Kidney epithelial cell (primary cell): ENCODE data around the gene OR5AU1. TPM values are rescaled to one million over a fixed set of nuclear protein-coding genes. Genes with fewer than 3 reads are reported as not detected.

Experiments used
- DNase-seq: peaks from one replicate; pipeline ENCODE4 v3.0.0-alpha.2; 2010; ENCODE audit warnings: low read depth
- H3K27me3 ChIP-seq: 2 replicates; pipeline ENCODE4 v1.6.0; 2011; ENCODE audit warnings: low read length; ENCODE audit not compliant: control insufficient read depth, insufficient read depth
- H3K36me3 ChIP-seq: 2 replicates; pipeline ENCODE4 v1.5.1; 2011; ENCODE audit warnings: low read length; ENCODE audit not compliant: control insufficient read depth, insufficient read depth
- H3K4me3 ChIP-seq: 2 replicates; pipeline ENCODE4 v1.5.1; 2011; ENCODE audit warnings: low read depth, mild to moderate bottlenecking, control low read depth, low read length
- total RNA-seq: library from RNA; depleted of rRNA; stranded (reverse); fragments of >200 nt; gene quantifications from 2 replicates; pipeline ENCODE4 v1.2.3, GENCODE V29; 2015
- TF ChIP-seq, protein P1 (sequence below): IDR thresholded peaks from 2 replicates; pipeline ENCODE4 v1.5.1; 2011; ENCODE audit warnings: mild to moderate bottlenecking, moderate library complexity, low read length, control low read depth, inconsistent platforms; ENCODE audit not compliant: insufficient read depth, poor library complexity, severe bottlenecking

The OR5AU1 gene
- total RNA-seq, 1 donor from 2014 or later: not detected

DNA sequence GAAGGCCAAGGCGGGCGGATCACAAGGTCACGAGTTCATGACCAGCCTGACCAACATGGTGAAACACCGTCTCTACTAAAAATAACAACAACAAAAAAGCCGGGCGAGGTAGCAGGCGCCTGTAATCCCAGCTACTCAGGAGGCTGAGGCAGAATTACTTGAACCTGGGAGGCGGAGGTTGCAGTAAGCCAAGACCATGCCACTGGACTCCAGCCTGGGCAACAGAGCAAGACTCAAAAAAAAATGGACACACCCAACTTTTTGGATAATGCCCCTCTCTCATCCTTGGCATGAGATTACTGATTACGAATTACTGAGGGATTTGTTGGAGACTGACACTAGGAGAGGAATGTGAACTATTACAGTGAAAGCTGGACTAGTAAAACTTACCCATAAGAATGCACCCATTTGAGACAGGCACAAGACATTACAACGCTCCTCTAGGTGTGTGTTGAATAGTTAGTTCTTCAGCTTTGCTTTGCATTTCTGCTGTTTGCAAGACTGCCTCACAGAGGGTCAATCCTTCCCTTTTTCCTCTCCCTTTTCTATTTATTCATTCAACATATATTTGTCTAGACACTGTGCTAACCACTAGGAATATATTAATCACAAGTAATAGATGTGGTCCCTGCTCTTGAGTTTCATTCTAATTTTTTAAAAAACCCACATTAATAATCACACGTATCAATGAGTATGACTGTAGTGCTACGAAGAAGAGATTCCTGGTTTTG is 46.0 kb upstream of the OR5AU1 start:
- no peaks in the 10 kb centered on the region for H3K27me3 ChIP-seq
- peaks cover 1% of the 10 kb centered on the region for H3K36me3 ChIP-seq
- TF ChIP-seq, protein P1, sequence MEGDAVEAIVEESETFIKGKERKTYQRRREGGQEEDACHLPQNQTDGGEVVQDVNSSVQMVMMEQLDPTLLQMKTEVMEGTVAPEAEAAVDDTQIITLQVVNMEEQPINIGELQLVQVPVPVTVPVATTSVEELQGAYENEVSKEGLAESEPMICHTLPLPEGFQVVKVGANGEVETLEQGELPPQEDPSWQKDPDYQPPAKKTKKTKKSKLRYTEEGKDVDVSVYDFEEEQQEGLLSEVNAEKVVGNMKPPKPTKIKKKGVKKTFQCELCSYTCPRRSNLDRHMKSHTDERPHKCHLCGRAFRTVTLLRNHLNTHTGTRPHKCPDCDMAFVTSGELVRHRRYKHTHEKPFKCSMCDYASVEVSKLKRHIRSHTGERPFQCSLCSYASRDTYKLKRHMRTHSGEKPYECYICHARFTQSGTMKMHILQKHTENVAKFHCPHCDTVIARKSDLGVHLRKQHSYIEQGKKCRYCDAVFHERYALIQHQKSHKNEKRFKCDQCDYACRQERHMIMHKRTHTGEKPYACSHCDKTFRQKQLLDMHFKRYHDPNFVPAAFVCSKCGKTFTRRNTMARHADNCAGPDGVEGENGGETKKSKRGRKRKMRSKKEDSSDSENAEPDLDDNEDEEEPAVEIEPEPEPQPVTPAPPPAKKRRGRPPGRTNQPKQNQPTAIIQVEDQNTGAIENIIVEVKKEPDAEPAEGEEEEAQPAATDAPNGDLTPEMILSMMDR: no peak
- no peak overlapping the region for H3K4me3 ChIP-seq
- DNase-seq: no peak

DNA sequence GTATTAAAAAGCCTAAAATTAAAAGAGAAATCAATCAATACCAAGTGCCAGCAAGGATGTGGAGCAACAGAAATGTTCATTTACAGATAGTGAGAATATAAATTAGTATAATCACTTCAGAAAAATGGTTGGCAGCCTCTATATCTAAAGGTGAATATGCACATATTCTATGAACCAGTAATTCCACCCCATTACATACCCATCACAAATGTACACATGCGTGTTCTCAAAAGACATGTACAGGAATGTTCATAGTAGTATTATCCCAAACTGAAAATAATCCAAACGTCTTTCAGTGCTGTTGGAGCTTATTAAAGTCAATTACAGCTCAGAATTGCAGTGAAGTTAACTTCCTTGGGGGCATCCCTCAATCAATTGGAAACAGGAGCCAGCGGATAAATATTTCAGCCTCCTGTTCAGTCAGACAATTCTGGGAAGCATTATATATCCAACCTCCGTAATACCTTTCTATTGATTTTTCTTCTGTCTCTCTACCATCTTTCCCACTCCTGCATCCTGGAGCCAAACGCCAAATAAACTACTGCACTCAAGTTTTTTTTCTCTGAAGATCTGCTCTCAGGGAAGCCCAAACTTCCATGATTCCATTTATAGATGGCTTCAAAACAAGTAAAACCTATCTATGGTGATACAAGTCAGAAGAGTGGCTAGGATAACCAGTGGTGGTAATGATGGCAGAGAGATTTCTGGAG is 45.0 kb upstream of the OR5AU1 start:
- H3K4me3 ChIP-seq: no peak overlapping the region
- no peak for DNase-seq
- H3K36me3 ChIP-seq: peaks cover 1% of the 10 kb centered on the region
- no peaks in the 10 kb centered on the region for H3K27me3 ChIP-seq
- TF ChIP-seq, protein P1: no peak

DNA sequence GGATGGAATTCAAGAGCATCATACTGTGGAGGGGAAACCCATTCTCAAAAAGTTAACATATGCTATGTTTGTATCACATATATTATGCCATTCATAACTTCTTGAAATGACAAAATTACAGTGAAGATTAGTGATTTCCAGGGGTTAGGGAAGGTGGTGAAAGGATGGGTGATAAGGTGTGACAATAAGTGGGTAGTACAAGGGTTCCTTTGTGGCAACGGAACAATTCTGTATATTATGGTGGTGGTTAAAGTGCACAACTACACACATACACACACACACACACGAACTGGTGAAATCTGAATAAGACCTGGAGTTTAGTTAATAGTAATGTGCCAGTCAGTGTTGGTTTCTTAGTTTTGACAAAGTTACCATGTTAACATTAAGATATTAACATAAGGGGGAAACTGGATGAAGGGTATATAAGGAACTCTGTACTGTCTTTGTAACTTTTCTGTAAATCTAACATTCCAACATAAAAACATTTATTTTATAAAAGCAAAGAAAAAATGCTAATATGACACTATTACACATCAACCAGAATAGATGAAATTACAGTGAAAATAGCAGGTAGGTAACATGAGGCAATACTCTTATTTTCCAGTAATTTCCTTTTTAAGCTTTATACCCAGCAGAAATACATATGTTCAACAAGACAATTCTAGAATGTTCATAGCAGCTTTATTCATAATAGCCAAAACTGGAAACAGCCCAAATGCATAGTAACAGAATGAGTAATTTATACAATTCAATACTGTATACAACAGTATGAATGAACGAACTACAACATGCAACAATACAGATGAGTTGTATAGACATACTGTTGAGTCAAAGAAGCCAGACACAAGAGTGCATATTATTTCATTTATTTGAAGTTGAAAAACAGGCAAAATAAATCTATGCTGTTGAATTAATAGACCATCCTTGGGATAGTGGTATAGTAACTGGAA is 44.0 kb upstream of the OR5AU1 start:
- Histone ChIP-seq H3K4me3 (no peak overlapping the region), H3K36me3 (peaks cover 1% of the 10 kb centered on the region), H3K27me3 (no peaks in the 10 kb centered on the region)
- TF ChIP-seq, protein P1: no peak
- DNase-seq: no peak

DNA sequence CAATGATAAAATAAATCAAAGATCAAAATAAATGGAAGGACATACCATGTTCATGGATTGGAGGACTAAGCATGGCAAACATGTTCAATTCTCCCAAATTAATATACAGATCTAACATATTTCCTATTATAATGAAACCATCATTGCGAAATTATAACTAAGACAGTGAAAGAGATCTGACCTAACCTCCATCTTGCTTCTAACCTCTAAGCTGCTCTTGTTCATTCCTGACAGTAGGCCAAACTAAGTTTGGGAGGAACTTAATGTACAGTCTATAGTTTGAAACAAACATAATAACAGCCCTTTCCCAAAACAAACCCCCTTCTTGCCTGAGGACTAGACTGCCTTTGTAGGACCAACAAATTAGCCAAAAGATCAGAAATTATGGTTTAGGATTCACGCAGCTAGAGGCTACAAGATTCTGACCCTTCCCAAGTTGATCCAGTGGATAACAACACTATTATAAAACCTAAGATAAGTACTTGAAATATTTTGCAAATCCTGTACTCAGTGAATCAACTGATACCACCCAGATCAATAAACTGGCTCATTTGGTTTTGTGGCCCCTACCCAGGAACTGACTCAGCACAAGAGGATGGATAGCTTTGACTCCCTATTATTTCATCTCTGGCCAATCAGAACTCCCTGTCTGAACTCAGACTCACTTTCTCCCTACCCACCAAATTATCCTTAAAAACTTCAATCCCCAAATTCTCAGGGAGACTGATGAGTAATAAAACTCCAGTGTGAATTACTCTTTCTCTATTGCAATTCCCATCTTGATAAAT is 41.7 kb upstream of the OR5AU1 start:
- no peak for DNase-seq
- Histone ChIP-seq H3K27me3 (no peaks in the 10 kb centered on the region), H3K4me3 (no peak overlapping the region), H3K36me3 (peaks cover 1% of the 10 kb centered on the region)
- TF ChIP-seq, protein P1: no peak

GRCh38 chr14:21194597-21194996 is 38.7 kb upstream of the OR5AU1 start:
- Histone ChIP-seq H3K36me3 (no peaks in the 10 kb centered on the region), H3K4me3 (no peak overlapping the region), H3K27me3 (no peaks in the 10 kb centered on the region)
- TF ChIP-seq, protein P1: no peak
- no peak for DNase-seq
